GM18519 (cell line): Measurements from ENCODE around the gene L1CAM.

ENCODE experiments used
- ATAC-seq: cut with Tn5 transposase; IDR thresholded peaks from one replicate; pipeline ENCODE4 v1.9.1; 2021; ENCODE audit warnings: mild to moderate bottlenecking, moderate library complexity; ENCODE audit not compliant: unreplicated experiment, low FRiP score

Gene L1CAM

GRCh38 chrX:153866302-153867019 lies 19.5 kb downstream of the L1CAM start:
- no peak for ATAC-seq

- ATAC-seq = no peak
These were observed 20.3 kb downstream of the L1CAM start for GRCh38 chrX:153865685-153866084.

- no peak for ATAC-seq
These were observed 20.7 kb downstream of the L1CAM start for GRCh38 chrX:153865321-153865580.

GRCh38 chrX:153864561-153865320 lies 21.2 kb downstream of the L1CAM start:
- ATAC-seq = no peak

GRCh38 chrX:153864101-153864500 lies 21.9 kb downstream of the L1CAM start:
- ATAC-seq = no peak

- ATAC-seq = no peak
These were observed 22.6 kb downstream of the L1CAM start for GRCh38 chrX:153863251-153863991.

GRCh38 chrX:153862369-153863250 lies 23.4 kb downstream of the L1CAM start:
- no peak for ATAC-seq

- ATAC-seq = no peak
These were observed 24.2 kb downstream of the L1CAM start for GRCh38 chrX:153861733-153862310.

- ATAC-seq = no peak
These were observed 24.8 kb downstream of the L1CAM start for GRCh38 chrX:153861151-153861550.

GRCh38 chrX:153857348-153857903 lies 28.5 kb downstream of the L1CAM start:
- no peak for ATAC-seq

- ATAC-seq = no peak
These were observed 31.3 kb downstream of the L1CAM start for GRCh38 chrX:153854702-153855101.

GRCh38 chrX:153853902-153854267 lies 32.1 kb downstream of the L1CAM start:
- no peak for ATAC-seq

GRCh38 chrX:153853180-153853901 lies 32.6 kb downstream of the L1CAM start:
- ATAC-seq = no peak

- no peak for ATAC-seq
These were observed 34.0 kb downstream of the L1CAM start for GRCh38 chrX:153851981-153852380.

- ATAC-seq = no peak
These were observed 37.6 kb downstream of the L1CAM start for GRCh38 chrX:153848325-153848724.

- ATAC-seq = no peak
These were observed 40.1 kb downstream of the L1CAM start for GRCh38 chrX:153845842-153846241.

- no peak for ATAC-seq
These were observed 40.8 kb downstream of the L1CAM start for GRCh38 chrX:153845195-153845594.

GRCh38 chrX:153844509-153845082 lies 41.4 kb downstream of the L1CAM start:
- ATAC-seq = no peak

- ATAC-seq = no peak
These were observed 49.1 kb downstream of the L1CAM start for GRCh38 chrX:153836921-153837320.
